SK-N-SH (cell line): ENCODE results near the gene PDPK1. TPM values are rescaled to one million over a fixed set of nuclear protein-coding genes. Genes with fewer than 3 reads are reported as not detected.

Source experiments
- CTCF ChIA-PET: fragments of 300-600, 350-600 bp; formaldehyde crosslinking; extraction: SDS; loops from one replicate; lab custom pipeline; 2021; lab: Yijun Ruan, JAX
- POLR2A ChIA-PET: fragments of 350-600 bp; sonication (Branson Sonifier 250); formaldehyde crosslinking; extraction: SDS; loops from one replicate; lab custom pipeline; 2020; ENCODE audit warnings: antibody characterized with exemption, inconsistent platforms; lab: Yijun Ruan, JAX
- DNase-seq: peaks from one replicate; pipeline ENCODE4 v3.0.0; 2012
- H2AFZ ChIP-seq: fragments of 200-600 bp; sonication (generic); 2 replicates; pipeline ENCODE4 v1.8.1; 2016; ENCODE audit warnings: antibody characterized with exemption, mild to moderate bottlenecking, low read depth
- H3F3A ChIP-seq: fragments of 200-600 bp; sonication (generic); replicated peaks from 2 replicates; pipeline ENCODE3; 2016; ENCODE audit warnings: antibody characterized with exemption, mild to moderate bottlenecking; ENCODE audit not compliant: insufficient read depth
- H3K27ac ChIP-seq, 2 experiments: fragments of 200-500 bp in 1 of 2; fragments of 200-600 bp in 1 of 2; sonication (Bioruptor generic) in 1 of 2; sonication (generic), shearing (Covaris generic) in 1 of 2; 2 replicates each; pipeline versions ENCODE4 v1.5.1 to v1.6.1; 2014 to 2016; ENCODE audit warnings: low read depth in 2 of 2, inconsistent platforms in 1 of 2, low read length in 1 of 2, mild to moderate bottlenecking in 1 of 2, mixed read lengths in 1 of 2
- H3K27me3 ChIP-seq: fragments of 200-600 bp; sonication (generic), shearing (Covaris generic); 2 replicates; pipeline ENCODE4 v1.6.1; 2016; ENCODE audit warnings: mixed run types; ENCODE audit not compliant: insufficient read depth
- H3K36me3 ChIP-seq, 2 experiments: fragments of 200-500 bp in 1 of 2; fragments of 200-600 bp in 1 of 2; sonication (Bioruptor generic) in 1 of 2; sonication (generic) in 1 of 2; replicated peaks in 1 of 2; 2 replicates each; pipeline versions ENCODE3 to v1.5.1; 2014 to 2016; ENCODE audit warnings: low read length in 1 of 2, mild to moderate bottlenecking in 1 of 2; ENCODE audit not compliant: insufficient read depth in 2 of 2, control insufficient read depth in 1 of 2
- H3K4me1 ChIP-seq, 2 experiments: fragments of 200-500 bp in 1 of 2; fragments of 200-600 bp in 1 of 2; sonication (Bioruptor generic) in 1 of 2; sonication (generic), shearing (Covaris generic) in 1 of 2; 2 replicates each; pipeline versions ENCODE4 v1.5.1 to v1.6.1; 2014 to 2016; ENCODE audit warnings: low read depth in 1 of 2, low read length in 1 of 2, mixed run types in 1 of 2; ENCODE audit not compliant: insufficient read depth in 2 of 2, control insufficient read depth in 1 of 2
- H3K4me2 ChIP-seq: fragments of 200-600 bp; sonication (generic), shearing (Covaris generic); 2 replicates; pipeline ENCODE4 v1.6.1; 2017; ENCODE audit warnings: mixed run types
- H3K4me3 ChIP-seq, 2 experiments: fragments of 200-500 bp in 1 of 2; fragments of 200-600 bp in 1 of 2; sonication (Bioruptor generic) in 1 of 2; sonication (generic), shearing (Covaris generic) in 1 of 2; 2 replicates each; pipeline versions ENCODE4 v1.5.1 to v1.8.1; 2014 to 2016; ENCODE audit warnings: low read depth in 2 of 2, inconsistent platforms in 1 of 2, low read length in 1 of 2, mild to moderate bottlenecking in 1 of 2, mixed read lengths in 1 of 2, moderate library complexity in 1 of 2
- H3K79me2 ChIP-seq: fragments of 200-600 bp; sonication (generic); 2 replicates; pipeline ENCODE4 v1.8.1; 2017; ENCODE audit warnings: mild to moderate bottlenecking; ENCODE audit not compliant: insufficient read depth
- H3K9ac ChIP-seq: fragments of 200-600 bp; sonication (generic); 2 replicates; pipeline ENCODE4 v1.6.1; 2017; ENCODE audit warnings: mixed run types
- H3K9me2 ChIP-seq: fragments of 200-600 bp; sonication (generic); 2 replicates; pipeline ENCODE4 v1.6.1; 2017; ENCODE audit warnings: mixed run types
- H3K9me3 ChIP-seq: fragments of 200-600 bp; sonication (generic); 2 replicates; pipeline ENCODE4 v1.6.1; 2017; ENCODE audit warnings: mixed run types, mild to moderate bottlenecking, moderate library complexity
- H4K20me1 ChIP-seq: fragments of 200-600 bp; sonication (generic); 2 replicates; pipeline ENCODE4 v1.6.1; 2017; ENCODE audit warnings: mild to moderate bottlenecking, mixed run types; ENCODE audit not compliant: insufficient read depth
- FOSL2 ChIP-seq: IDR thresholded peaks from 2 replicates; pipeline ENCODE4 v1.4.0; 2012; ENCODE audit warnings: low read depth, mild to moderate bottlenecking, moderate library complexity, borderline replicate concordance
- FOXJ3 ChIP-seq: sonication (generic); formaldehyde crosslinking; IDR thresholded peaks from 2 replicates; pipeline ENCODE4 v1.5.1; 2020; ENCODE audit warnings: mild to moderate bottlenecking, missing genetic modification reagents
- GATA2 ChIP-seq: sonication (generic); formaldehyde crosslinking; IDR thresholded peaks from 2 replicates; pipeline ENCODE4 v1.5.0; 2020; ENCODE audit warnings: mild to moderate bottlenecking, missing genetic modification reagents
- MAX ChIP-seq: IDR thresholded peaks from 2 replicates; pipeline ENCODE4 v1.4.0; 2012; ENCODE audit warnings: low read depth
- MXI1 ChIP-seq: IDR thresholded peaks from 2 replicates; pipeline ENCODE4 v1.6.1; 2012; ENCODE audit warnings: mild to moderate bottlenecking, low read depth, low read length, improper control_type of control experiment
- NFIC ChIP-seq: IDR thresholded peaks from 2 replicates; pipeline ENCODE4 v1.4.0; 2012; ENCODE audit warnings: borderline replicate concordance
- POLR2AphosphoS5 ChIP-seq: IDR thresholded peaks from 2 replicates; pipeline ENCODE4 v1.6.1; 2012; ENCODE audit warnings: low read depth, low read length
- REST ChIP-seq: IDR thresholded peaks from 2 replicates; pipeline ENCODE4 v1.6.1; 2012; ENCODE audit warnings: mild to moderate bottlenecking, low read depth, low read length, moderate library complexity
- RFX5 ChIP-seq: IDR thresholded peaks from 2 replicates; pipeline ENCODE4 v1.6.1; 2012; ENCODE audit warnings: mild to moderate bottlenecking, improper control_type of control experiment, low read length
- TAF1 ChIP-seq: IDR thresholded peaks from 2 replicates; pipeline ENCODE4 v1.6.1; 2012; ENCODE audit warnings: low read depth, mild to moderate bottlenecking, low read length, moderate library complexity, borderline replicate concordance
- TCF12 ChIP-seq: IDR thresholded peaks from 2 replicates; pipeline ENCODE4 v1.4.0; 2012
- USF1 ChIP-seq: IDR thresholded peaks from 2 replicates; pipeline ENCODE4 v1.4.0; 2012; ENCODE audit warnings: low read depth, borderline replicate concordance
- USF2 ChIP-seq: fragments of 150-350 bp; IDR thresholded peaks from 2 replicates; pipeline ENCODE4 v1.6.1; 2017; ENCODE audit warnings: antibody characterized with exemption, low read length, low read depth, borderline replicate concordance
- ZBTB33 ChIP-seq: IDR thresholded peaks from 2 replicates; pipeline ENCODE4 v1.4.0; 2012; ENCODE audit warnings: low read depth, borderline replicate concordance
- WGBS: methylation state at CpG from one replicate; pipeline ENCODE4 v1.1.6; 2017; ENCODE audit warnings: low lambda C conversion rate; 5-methylcytosine and 5-hydroxymethylcytosine counted together
- polyA plus RNA-seq, 3 experiments: library from polyadenylated mRNA; depleted of rRNA; stranded (reverse); fragments of >200 nt; gene quantifications; 2 replicates each; pipeline ENCODE4 v1.2.3, GENCODE V29; 2012

Gene PDPK1
- polyA plus RNA-seq, 1 of the 3 experiments (the other 2 are of a cell fraction) = 22.0 TPM

GRCh38 chr16:2497695-2498484 is 39.9 kb upstream of the PDPK1 start:
- no peak overlapping the region for H3K4me3 ChIP-seq
- H3F3A ChIP-seq = no peaks in the 10 kb centered on the region
- H3K4me1 ChIP-seq = peaks cover 0 to 27% of the 10 kb centered on the region in 2 experiments; a peak in 1 of 4 replicates
- H3K9me3 ChIP-seq = no peaks in the 10 kb centered on the region
- DNase-seq = no peak
- no peak for TF ChIP-seq MXI1
- TF ChIP-seq FOXJ3 (CRISPR knock-in tag) = no peak
- no peak for TF ChIP-seq ZBTB33
- no peak for TF ChIP-seq MAX
- TF ChIP-seq TAF1 = no peak
- TF ChIP-seq USF2 = no peak
- TF ChIP-seq FOSL2 = no peak
- TF ChIP-seq NFIC = no peak
- no peak for TF ChIP-seq GATA2 (CRISPR knock-in tag)
- TF ChIP-seq REST = no peak
- no peak for TF ChIP-seq USF1
- no peak for TF ChIP-seq POLR2AphosphoS5
- no peak for TF ChIP-seq RFX5
- TF ChIP-seq TCF12 = no peak
- no peak overlapping the region for H2AFZ ChIP-seq
- ChIA-PET CTCF (interaction anchor here (1.0 to 4.3 kb wide), 7 partner anchors 11 to 157 kb away, joined by 3 to 95 read pairs (median 5); partner anchors contain the start of genes ABCA3, NTN3, TBC1D24 and TEDC2), POLR2A (interaction anchor here (0.5 to 0.8 kb wide), 3 partner anchors 29 to 502 kb away, joined by 3 to 5 read pairs (median 3); no protein-coding TSS in a partner anchor)
- H3K9me2 ChIP-seq = no peaks in the 10 kb centered on the region
- H3K36me3 ChIP-seq = peaks cover 0 to 16% of the 10 kb centered on the region in 2 experiments
- peak overlapping the region in 1 of 2 experiments; percentile 72; a peak in 2 of 4 replicates for H3K27ac ChIP-seq
- H3K27me3 ChIP-seq = no peaks in the 10 kb centered on the region
- H4K20me1 ChIP-seq = 0 out of 2 replicates have a peak, but pooled peaks cover 4% of the 10 kb centered on the region
- no peaks in the 10 kb centered on the region for H3K79me2 ChIP-seq
- WGBS = 91% methylated on average over 13 of the region's 26 CpGs
- H3K9ac ChIP-seq = no peak overlapping the region
- no peak overlapping the region for H3K4me2 ChIP-seq
